ENCODE data around the gene HNRNPU.

HNRNPU gene

DNA sequence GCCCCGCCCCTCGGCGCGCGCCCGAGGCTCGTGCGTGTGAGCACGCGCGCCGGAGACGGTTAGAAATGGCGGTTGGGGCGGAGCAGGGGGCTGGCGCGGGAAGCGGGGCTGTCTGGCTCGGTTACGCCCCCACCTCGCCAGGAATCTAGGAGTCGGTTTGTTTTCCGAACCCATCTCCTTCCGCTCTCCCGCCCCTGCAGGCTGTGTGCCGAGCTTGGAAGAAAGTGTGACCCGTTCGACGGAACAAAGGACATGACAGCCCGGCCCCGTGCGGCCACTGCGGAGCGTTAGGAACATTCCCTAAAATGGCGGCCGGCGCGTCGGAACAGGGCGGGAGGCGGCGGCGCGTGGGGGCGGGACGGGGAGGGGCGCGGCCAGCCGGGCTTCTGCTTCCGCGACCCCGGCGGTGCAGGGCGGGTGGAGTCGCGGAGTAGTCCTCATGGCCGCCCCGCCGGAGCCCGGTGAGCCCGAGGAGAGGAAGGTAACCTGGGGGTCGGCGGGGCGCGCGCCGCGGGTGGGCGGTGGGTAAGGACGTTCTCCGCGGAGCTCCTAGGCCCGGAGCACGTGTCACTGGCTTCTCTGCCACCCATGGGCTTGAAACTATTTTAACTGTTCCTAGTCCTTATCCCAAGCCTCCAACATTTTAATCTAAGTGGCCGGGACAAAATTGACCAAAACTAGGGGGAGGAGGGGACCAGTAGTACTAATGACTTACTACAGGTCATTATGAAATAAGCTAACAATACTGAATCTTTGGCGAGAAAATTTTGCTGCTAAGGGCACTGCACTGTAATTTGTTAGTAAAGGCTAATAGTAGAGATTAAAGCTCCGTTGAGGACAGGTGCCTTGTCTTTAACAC, 28.8 kb downstream of the HNRNPU start, which contains the start of gene COX20 (continued):
- TF ChIP-seq ZNF488 (tag by site-specific recombination; IDR thresholded peaks at IDR 0.05), result no peak
- TF ChIP-seq, protein P1, sequence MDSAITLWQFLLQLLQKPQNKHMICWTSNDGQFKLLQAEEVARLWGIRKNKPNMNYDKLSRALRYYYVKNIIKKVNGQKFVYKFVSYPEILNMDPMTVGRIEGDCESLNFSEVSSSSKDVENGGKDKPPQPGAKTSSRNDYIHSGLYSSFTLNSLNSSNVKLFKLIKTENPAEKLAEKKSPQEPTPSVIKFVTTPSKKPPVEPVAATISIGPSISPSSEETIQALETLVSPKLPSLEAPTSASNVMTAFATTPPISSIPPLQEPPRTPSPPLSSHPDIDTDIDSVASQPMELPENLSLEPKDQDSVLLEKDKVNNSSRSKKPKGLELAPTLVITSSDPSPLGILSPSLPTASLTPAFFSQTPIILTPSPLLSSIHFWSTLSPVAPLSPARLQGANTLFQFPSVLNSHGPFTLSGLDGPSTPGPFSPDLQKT (IDR thresholded peaks at IDR 0.05; ENCODE audit: borderline replicate concordance, low read depth, low read length), result 0 out of 2 replicates have a peak, but pooled peaks have one; percentile 37
- TF ChIP-seq YY2 (tag by site-specific recombination; IDR thresholded peaks at IDR 0.05), result peak; percentile 93; the same call in 1 of the 2 replicates
- peak; percentile 64; the same call in 1 of the 2 replicates for TF ChIP-seq ZSCAN16 (tag by site-specific recombination; IDR thresholded peaks at IDR 0.05)
- TF ChIP-seq ZNF830 (tag by site-specific recombination; IDR thresholded peaks at IDR 0.05; ENCODE audit: low read depth), result no peak
- TF ChIP-seq ZNF677 (tag by site-specific recombination; IDR thresholded peaks at IDR 0.05), result 0 out of 2 replicates have a peak, but pooled peaks have one; percentile 19
- TF ChIP-seq ZNF544 (tag by site-specific recombination; IDR thresholded peaks at IDR 0.05), result no peak
- TF ChIP-seq ZNF248 (tag by site-specific recombination; IDR thresholded peaks at IDR 0.05), result no peak
- TF ChIP-seq ZNF23 (tag by site-specific recombination; IDR thresholded peaks at IDR 0.05; ENCODE audit: borderline replicate concordance), result no peak
- no peak; the same call in 1 of the 2 replicates for TF ChIP-seq ZNF133 (tag by site-specific recombination; IDR thresholded peaks at IDR 0.05)
- TF ChIP-seq ZNF366 (tag by site-specific recombination; conservative IDR thresholded peaks at IDR 0.05), result no peak
- no peak for TF ChIP-seq ZNF138 (tag by site-specific recombination; IDR thresholded peaks at IDR 0.05; ENCODE audit: borderline replicate concordance)
- no peak for TF ChIP-seq ZNF626 (tag by site-specific recombination; IDR thresholded peaks at IDR 0.05)
- no peak; the same call in 1 of the 2 replicates for TF ChIP-seq HOXA7 (CRISPR knock-in tag; IDR thresholded peaks at IDR 0.05; ENCODE audit: borderline replicate concordance)
- peak; percentile 99 for TF ChIP-seq IKZF3 (tag by site-specific recombination; IDR thresholded peaks at IDR 0.05)
- TF ChIP-seq GLIS2 (tag by site-specific recombination; IDR thresholded peaks at IDR 0.05), result peak; percentile 94
- TF ChIP-seq ZSCAN5A (tag by site-specific recombination; IDR thresholded peaks at IDR 0.05), result no peak; the same call in 1 of the 2 replicates
- no peak for TF ChIP-seq ZNF785 (tag by site-specific recombination; IDR thresholded peaks at IDR 0.05)
- TF ChIP-seq, protein P2, sequence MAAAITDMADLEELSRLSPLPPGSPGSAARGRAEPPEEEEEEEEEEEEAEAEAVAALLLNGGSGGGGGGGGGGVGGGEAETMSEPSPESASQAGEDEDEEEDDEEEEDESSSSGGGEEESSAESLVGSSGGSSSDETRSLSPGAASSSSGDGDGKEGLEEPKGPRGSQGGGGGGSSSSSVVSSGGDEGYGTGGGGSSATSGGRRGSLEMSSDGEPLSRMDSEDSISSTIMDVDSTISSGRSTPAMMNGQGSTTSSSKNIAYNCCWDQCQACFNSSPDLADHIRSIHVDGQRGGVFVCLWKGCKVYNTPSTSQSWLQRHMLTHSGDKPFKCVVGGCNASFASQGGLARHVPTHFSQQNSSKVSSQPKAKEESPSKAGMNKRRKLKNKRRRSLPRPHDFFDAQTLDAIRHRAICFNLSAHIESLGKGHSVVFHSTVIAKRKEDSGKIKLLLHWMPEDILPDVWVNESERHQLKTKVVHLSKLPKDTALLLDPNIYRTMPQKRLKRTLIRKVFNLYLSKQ (tag by site-specific recombination; IDR thresholded peaks at IDR 0.05; ENCODE audit: borderline replicate concordance), result no peak
- peak; percentile 71 for TF ChIP-seq GFI1B (tag by site-specific recombination; IDR thresholded peaks at IDR 0.05)
- no peak for TF ChIP-seq ZNF350 (tag by site-specific recombination; IDR thresholded peaks at IDR 0.05)
- TF ChIP-seq ZNF211 (tag by site-specific recombination; IDR thresholded peaks at IDR 0.05; ENCODE audit: low read depth), result no peak
- TF ChIP-seq, protein P3, sequence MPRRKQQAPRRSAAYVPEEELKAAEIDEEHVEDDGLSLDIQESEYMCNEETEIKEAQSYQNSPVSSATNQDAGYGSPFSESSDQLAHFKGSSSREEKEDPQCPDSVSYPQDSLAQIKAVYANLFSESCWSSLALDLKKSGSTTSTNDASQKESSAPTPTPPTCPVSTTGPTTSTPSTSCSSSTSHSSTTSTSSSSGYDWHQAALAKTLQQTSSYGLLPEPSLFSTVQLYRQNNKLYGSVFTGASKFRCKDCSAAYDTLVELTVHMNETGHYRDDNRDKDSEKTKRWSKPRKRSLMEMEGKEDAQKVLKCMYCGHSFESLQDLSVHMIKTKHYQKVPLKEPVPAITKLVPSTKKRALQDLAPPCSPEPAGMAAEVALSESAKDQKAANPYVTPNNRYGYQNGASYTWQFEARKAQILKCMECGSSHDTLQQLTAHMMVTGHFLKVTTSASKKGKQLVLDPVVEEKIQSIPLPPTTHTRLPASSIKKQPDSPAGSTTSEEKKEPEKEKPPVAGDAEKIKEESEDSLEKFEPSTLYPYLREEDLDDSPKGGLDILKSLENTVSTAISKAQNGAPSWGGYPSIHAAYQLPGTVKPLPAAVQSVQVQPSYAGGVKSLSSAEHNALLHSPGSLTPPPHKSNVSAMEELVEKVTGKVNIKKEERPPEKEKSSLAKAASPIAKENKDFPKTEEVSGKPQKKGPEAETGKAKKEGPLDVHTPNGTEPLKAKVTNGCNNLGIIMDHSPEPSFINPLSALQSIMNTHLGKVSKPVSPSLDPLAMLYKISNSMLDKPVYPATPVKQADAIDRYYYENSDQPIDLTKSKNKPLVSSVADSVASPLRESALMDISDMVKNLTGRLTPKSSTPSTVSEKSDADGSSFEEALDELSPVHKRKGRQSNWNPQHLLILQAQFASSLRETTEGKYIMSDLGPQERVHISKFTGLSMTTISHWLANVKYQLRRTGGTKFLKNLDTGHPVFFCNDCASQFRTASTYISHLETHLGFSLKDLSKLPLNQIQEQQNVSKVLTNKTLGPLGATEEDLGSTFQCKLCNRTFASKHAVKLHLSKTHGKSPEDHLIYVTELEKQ (tag by site-specific recombination; IDR thresholded peaks at IDR 0.05; ENCODE audit: borderline replicate concordance), result peak; percentile 31; the same call in 1 of the 2 replicates
- TF ChIP-seq SCRT2 (tag by site-specific recombination; IDR thresholded peaks at IDR 0.05), result no peak
- peak; percentile 99 for TF ChIP-seq ZBTB26 (tag by site-specific recombination; optimal IDR thresholded peaks at IDR 0.05)
- TF ChIP-seq KLF7 (tag by site-specific recombination; IDR thresholded peaks at IDR 0.05; ENCODE audit: borderline replicate concordance), result no peak; the same call in 1 of the 2 replicates
- TF ChIP-seq ZNF658 (tag by site-specific recombination; IDR thresholded peaks at IDR 0.05), result no peak
